Measurements from ENCODE around the gene MSRB3. TPM values are rescaled to one million over a fixed set of nuclear protein-coding genes. Genes with fewer than 3 reads are reported as not detected.

MSRB3 gene
- total and polyA plus RNA-seq, 4 donors: 9.9 to 24.0 (median 15.3) TPM

DNA sequence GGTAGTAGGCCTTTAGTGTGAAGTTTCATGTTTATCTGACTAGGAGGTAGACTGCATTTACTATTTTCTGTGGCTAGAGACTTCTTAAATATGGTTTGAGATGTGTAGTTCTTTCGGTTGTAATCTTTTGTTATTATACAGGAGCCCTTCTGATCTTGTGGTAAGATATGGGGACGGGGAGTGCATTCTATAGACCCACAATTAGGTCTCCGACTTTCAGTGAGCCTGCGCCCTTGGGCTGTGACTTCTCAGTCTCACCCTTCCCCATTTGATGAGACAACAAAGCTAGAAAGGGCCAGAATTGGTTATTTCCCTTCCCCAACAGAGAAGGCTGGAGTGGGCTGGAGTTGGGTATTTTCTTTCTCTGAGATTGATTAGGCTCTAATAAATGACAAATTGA lies 130.0 kb downstream of the MSRB3 start:
- Histone ChIP-seq H3K9me3 (ENCODE audit: control insufficient read depth, insufficient read depth, low read length) (no peaks in the 10 kb centered on the region), H3K27ac (ENCODE audit: low read depth, low read length) (no peak overlapping the region), H3K27me3 (ENCODE audit: control insufficient read depth, insufficient read depth, low read length) (no peaks in the 10 kb centered on the region), H3K4me3 (ENCODE audit: low read depth, low read length) (no peak overlapping the region), H3K4me1 (ENCODE audit: control insufficient read depth, insufficient read depth, low read length) (no peaks in the 10 kb centered on the region), H3K36me3 (ENCODE audit: control insufficient read depth, insufficient read depth, low read length) (no peaks in the 10 kb centered on the region)
- DNase-seq (ENCODE audit: low read depth in 4 of 6, low spot score in 6 of 6): no peak
- WGBS (ENCODE audit: insufficient coverage): no CpG with 5 or more reads among the region's 4 CpGs

- no peak overlapping the region for H3K27ac ChIP-seq (ENCODE audit: low read depth, low read length)
- peak in 1 of 6 donors; percentile 7 for DNase-seq (ENCODE audit: low read depth in 4 of 6, low spot score in 6 of 6)
- H3K4me1 ChIP-seq (ENCODE audit: control insufficient read depth, insufficient read depth, low read length): no peaks in the 10 kb centered on the region
- H3K36me3 ChIP-seq (ENCODE audit: control insufficient read depth, insufficient read depth, low read length): no peaks in the 10 kb centered on the region
- H3K27me3 ChIP-seq (ENCODE audit: control insufficient read depth, insufficient read depth, low read length): no peaks in the 10 kb centered on the region
- no peaks in the 10 kb centered on the region for H3K9me3 ChIP-seq (ENCODE audit: control insufficient read depth, insufficient read depth, low read length)
- no CpG with 5 or more reads among the region's 1 CpG for WGBS (ENCODE audit: insufficient coverage)
- H3K4me3 ChIP-seq (ENCODE audit: low read depth, low read length): no peak overlapping the region
Observed at GRCh38 chr12:65409726-65410125, 131.2 kb downstream of the MSRB3 start.

DNA sequence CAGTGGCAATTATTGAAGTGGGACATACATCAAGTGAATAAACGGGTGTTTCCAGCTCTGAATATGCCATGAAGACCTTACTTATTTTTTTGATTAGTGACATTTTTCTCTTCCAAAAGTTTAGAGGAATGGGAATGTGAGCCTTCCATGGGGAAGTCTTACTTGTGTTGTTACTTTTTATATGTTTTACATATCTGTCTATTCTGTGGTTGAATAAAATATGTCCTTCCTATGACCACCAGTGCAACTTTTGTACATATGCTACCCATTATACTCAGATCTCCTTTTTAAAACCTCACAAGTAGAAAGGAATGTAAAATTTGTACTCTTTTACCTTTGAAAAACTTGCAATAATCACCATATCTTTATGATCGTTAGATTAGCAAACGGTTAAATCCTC lies 132.7 kb downstream of the MSRB3 start:
- H3K27ac ChIP-seq (ENCODE audit: low read depth, low read length): no peak overlapping the region
- no peaks in the 10 kb centered on the region for H3K36me3 ChIP-seq (ENCODE audit: control insufficient read depth, insufficient read depth, low read length)
- WGBS (ENCODE audit: insufficient coverage): no CpG with 5 or more reads among the region's 3 CpGs
- no peaks in the 10 kb centered on the region for H3K4me1 ChIP-seq (ENCODE audit: control insufficient read depth, insufficient read depth, low read length)
- H3K27me3 ChIP-seq (ENCODE audit: control insufficient read depth, insufficient read depth, low read length): no peaks in the 10 kb centered on the region
- no peak for DNase-seq (ENCODE audit: low read depth in 4 of 6, low spot score in 6 of 6)
- no peak overlapping the region for H3K4me3 ChIP-seq (ENCODE audit: low read depth, low read length)
- H3K9me3 ChIP-seq (ENCODE audit: control insufficient read depth, insufficient read depth, low read length): no peaks in the 10 kb centered on the region

GRCh38 chr12:65414526-65414925 lies 136.0 kb downstream of the MSRB3 start:
- H3K9me3 ChIP-seq (ENCODE audit: control insufficient read depth, insufficient read depth, low read length): no peaks in the 10 kb centered on the region
- DNase-seq (ENCODE audit: low read depth in 4 of 6, low spot score in 6 of 6): no peak
- WGBS (ENCODE audit: insufficient coverage): no CpG with 5 or more reads among the region's 5 CpGs
- no peak overlapping the region for H3K27ac ChIP-seq (ENCODE audit: low read depth, low read length)
- no peaks in the 10 kb centered on the region for H3K4me1 ChIP-seq (ENCODE audit: control insufficient read depth, insufficient read depth, low read length)
- no peaks in the 10 kb centered on the region for H3K36me3 ChIP-seq (ENCODE audit: control insufficient read depth, insufficient read depth, low read length)
- H3K4me3 ChIP-seq (ENCODE audit: low read depth, low read length): no peak overlapping the region
- no peaks in the 10 kb centered on the region for H3K27me3 ChIP-seq (ENCODE audit: control insufficient read depth, insufficient read depth, low read length)

DNA sequence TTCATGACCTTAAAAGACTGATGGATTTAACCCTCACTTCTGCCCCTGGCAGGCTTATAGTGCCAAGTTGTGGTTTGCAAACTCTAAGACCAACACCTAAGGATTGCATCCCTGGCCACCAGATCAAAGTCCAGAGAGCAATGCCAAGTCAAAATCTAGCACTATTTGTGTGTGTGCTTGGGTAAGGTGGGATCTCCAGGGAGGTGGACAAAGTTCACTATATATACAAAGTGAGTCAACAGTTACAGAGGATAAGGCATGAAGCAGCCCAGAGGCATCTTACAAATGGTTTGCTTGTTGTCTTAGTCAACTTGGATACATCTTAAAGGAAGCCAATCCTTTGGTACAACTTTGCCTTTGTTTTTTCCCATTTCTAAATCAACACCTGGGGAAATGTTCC lies 137.3 kb downstream of the MSRB3 start:
- Histone ChIP-seq H3K4me3 (ENCODE audit: low read depth, low read length) (no peak overlapping the region), H3K27ac (ENCODE audit: low read depth, low read length) (no peak overlapping the region), H3K36me3 (ENCODE audit: control insufficient read depth, insufficient read depth, low read length) (no peaks in the 10 kb centered on the region), H3K4me1 (ENCODE audit: control insufficient read depth, insufficient read depth, low read length) (no peaks in the 10 kb centered on the region), H3K9me3 (ENCODE audit: control insufficient read depth, insufficient read depth, low read length) (no peaks in the 10 kb centered on the region), H3K27me3 (ENCODE audit: control insufficient read depth, insufficient read depth, low read length) (no peaks in the 10 kb centered on the region)
- no peak for DNase-seq (ENCODE audit: low read depth in 4 of 6, low spot score in 6 of 6)

DNA sequence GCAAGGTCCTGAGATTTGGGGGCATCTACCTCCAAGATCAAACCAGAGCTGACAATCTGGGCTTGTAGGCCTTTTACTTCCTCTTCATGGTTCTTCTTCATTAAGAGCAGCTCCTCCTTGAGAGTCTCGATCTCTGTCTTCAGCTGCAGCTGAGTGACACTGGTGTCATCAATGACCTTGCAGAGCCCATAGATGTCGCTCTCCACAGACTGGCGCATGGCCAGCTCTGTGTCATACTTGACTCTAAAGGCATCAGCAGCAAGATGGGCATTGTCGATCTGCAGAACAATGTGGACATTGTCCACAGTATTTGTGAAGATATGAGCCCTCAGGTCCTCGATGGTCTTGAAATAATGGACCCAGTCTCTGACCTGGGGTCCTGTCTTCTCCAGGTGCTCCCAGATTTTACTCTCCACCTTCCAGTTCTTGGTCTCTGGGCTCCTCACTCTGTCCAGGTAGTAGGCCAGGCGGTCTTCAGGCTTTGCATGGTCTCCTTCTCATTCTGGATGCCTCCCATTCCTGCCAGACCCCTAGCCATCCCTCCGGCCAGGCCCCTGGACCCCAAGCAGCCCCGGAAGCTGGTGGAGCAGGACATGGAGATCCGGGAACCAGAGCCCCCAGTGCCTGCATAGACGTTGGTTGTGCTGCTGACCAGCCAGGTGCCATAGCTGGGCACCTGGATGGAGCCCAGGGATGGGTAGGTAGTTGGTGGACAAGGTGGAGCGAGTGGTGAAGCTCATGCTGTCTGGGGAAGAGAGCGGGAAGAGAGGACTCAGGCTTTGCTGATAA lies 141.0 kb downstream of the MSRB3 start:
- WGBS (ENCODE audit: insufficient coverage): 97% methylated on average over 12 of the region's 12 CpGs
- no peak for DNase-seq (ENCODE audit: low read depth in 4 of 6, low spot score in 6 of 6)
- H3K4me1 ChIP-seq (ENCODE audit: control insufficient read depth, insufficient read depth, low read length): no peaks in the 10 kb centered on the region

DNA sequence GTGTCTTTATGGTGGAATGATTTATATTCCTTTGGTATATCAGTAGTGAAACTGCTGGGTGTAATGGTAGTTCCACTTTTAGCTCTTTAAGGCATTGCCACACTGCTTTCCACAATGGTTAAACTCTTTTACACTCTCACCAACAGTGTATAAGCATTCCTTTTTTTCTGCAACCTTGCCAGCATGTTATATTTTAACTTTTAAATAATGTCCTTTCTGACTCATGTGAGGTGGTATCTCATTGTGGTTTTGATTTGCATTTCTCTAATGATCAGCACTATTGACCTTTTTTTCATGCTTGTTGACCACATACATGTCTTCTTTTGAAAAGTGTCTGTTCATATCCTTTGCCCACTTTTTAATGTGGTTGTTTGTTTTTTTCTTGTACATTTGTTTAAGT lies 142.5 kb downstream of the MSRB3 start:
- Histone ChIP-seq H3K4me1 (ENCODE audit: control insufficient read depth, insufficient read depth, low read length) (no peaks in the 10 kb centered on the region), H3K9me3 (ENCODE audit: control insufficient read depth, insufficient read depth, low read length) (no peaks in the 10 kb centered on the region), H3K27me3 (ENCODE audit: control insufficient read depth, insufficient read depth, low read length) (no peaks in the 10 kb centered on the region), H3K27ac (ENCODE audit: low read depth, low read length) (no peak overlapping the region), H3K36me3 (ENCODE audit: control insufficient read depth, insufficient read depth, low read length) (no peaks in the 10 kb centered on the region), H3K4me3 (ENCODE audit: low read depth, low read length) (no peak overlapping the region)
- DNase-seq (ENCODE audit: low read depth in 4 of 6, low spot score in 6 of 6): no peak

More for the DNA sequence above, 141.0 kb downstream of the MSRB3 start:
- Histone ChIP-seq H3K27me3 (ENCODE audit: control insufficient read depth, insufficient read depth, low read length) (no peaks in the 10 kb centered on the region), H3K27ac (ENCODE audit: low read depth, low read length) (no peak overlapping the region), H3K36me3 (ENCODE audit: control insufficient read depth, insufficient read depth, low read length) (no peaks in the 10 kb centered on the region), H3K9me3 (ENCODE audit: control insufficient read depth, insufficient read depth, low read length) (no peaks in the 10 kb centered on the region), H3K4me3 (ENCODE audit: low read depth, low read length) (no peak overlapping the region)

GRCh38 chr12:65427646-65428045 lies 149.2 kb downstream of the MSRB3 start:
- 100% methylated on average over 1 of the region's 1 CpG for WGBS (ENCODE audit: insufficient coverage)
- no peaks in the 10 kb centered on the region for H3K27me3 ChIP-seq (ENCODE audit: control insufficient read depth, insufficient read depth, low read length)
- no peak overlapping the region for H3K27ac ChIP-seq (ENCODE audit: low read depth, low read length)
- no peaks in the 10 kb centered on the region for H3K4me1 ChIP-seq (ENCODE audit: control insufficient read depth, insufficient read depth, low read length)
- H3K4me3 ChIP-seq (ENCODE audit: low read depth, low read length): no peak overlapping the region
- no peaks in the 10 kb centered on the region for H3K36me3 ChIP-seq (ENCODE audit: control insufficient read depth, insufficient read depth, low read length)
- H3K9me3 ChIP-seq (ENCODE audit: control insufficient read depth, insufficient read depth, low read length): no peaks in the 10 kb centered on the region
- DNase-seq (ENCODE audit: low read depth in 4 of 6, low spot score in 6 of 6): no peak

DNA sequence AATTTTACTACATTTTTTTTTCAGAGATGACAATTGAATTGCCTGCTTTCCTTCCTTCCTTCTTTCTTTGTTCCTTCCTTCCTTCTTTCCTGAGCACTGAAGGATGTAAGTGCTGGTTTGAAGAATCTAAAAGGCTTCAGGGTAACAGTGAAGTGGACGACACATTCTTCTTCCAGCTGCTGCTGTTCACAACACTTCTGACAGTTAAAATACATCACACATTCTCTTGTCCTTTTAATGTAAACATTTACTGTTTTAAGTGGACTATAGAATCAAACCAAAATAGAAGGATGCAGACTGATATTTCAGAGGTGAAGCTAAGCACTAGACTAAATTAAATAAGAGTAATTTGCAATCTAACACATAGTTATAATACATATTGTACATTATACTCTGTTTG lies 151.5 kb downstream of the MSRB3 start:
- Histone ChIP-seq H3K27ac (ENCODE audit: low read depth, low read length) (no peak overlapping the region), H3K9me3 (ENCODE audit: control insufficient read depth, insufficient read depth, low read length) (no peaks in the 10 kb centered on the region), H3K4me3 (ENCODE audit: low read depth, low read length) (no peak overlapping the region), H3K36me3 (ENCODE audit: control insufficient read depth, insufficient read depth, low read length) (no peaks in the 10 kb centered on the region), H3K4me1 (ENCODE audit: control insufficient read depth, insufficient read depth, low read length) (no peaks in the 10 kb centered on the region), H3K27me3 (ENCODE audit: control insufficient read depth, insufficient read depth, low read length) (no peaks in the 10 kb centered on the region)
- DNase-seq (ENCODE audit: low read depth in 4 of 6, low spot score in 6 of 6): no peak
- WGBS (ENCODE audit: insufficient coverage): no CpG with 5 or more reads among the region's 1 CpG

DNA sequence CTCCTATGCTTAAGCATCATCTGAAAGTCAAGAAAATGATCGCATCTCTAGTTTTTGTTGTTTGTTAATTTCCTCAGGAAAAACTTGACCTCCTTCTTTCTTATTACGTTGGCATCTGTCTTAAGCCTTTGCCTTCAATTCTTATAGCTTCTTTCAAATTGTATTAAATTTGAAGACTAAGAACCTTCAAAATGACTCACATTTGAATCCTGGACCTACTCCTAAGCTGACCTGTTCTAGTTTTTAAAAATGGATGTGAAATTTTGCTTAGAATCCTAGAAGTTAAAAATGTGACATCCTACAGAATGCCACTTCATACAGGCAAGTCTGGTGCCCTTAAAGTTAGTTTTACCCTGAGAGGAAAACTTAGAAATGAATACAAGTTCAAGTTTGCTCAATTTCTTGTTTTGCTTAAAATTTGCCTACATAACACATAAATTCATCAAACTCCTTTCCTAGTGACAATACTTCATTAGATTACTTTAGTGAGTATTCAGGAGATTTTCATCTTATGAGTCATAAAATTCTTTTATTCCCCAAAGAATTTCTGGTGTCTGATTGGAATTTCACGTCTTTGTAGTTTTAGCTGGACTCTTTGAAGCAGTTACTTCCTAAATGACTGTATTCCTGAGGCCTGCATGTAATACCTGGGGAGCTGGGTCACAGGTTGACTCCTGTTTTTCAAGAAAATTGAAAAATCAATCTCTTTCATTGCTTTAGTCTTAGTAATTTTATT lies 152.3 kb downstream of the MSRB3 start:
- no CpG with 5 or more reads among the region's 3 CpGs for WGBS (ENCODE audit: insufficient coverage)
- no peaks in the 10 kb centered on the region for H3K4me1 ChIP-seq (ENCODE audit: control insufficient read depth, insufficient read depth, low read length)
- no peak overlapping the region for H3K27ac ChIP-seq (ENCODE audit: low read depth, low read length)
- no peak for DNase-seq (ENCODE audit: low read depth in 4 of 6, low spot score in 6 of 6)
- no peaks in the 10 kb centered on the region for H3K9me3 ChIP-seq (ENCODE audit: control insufficient read depth, insufficient read depth, low read length)
- no peaks in the 10 kb centered on the region for H3K36me3 ChIP-seq (ENCODE audit: control insufficient read depth, insufficient read depth, low read length)
- H3K4me3 ChIP-seq (ENCODE audit: low read depth, low read length): no peak overlapping the region
- H3K27me3 ChIP-seq (ENCODE audit: control insufficient read depth, insufficient read depth, low read length): no peaks in the 10 kb centered on the region
